CD14-positive monocyte (primary cell): ENCODE measurements around the gene EVX2. TPM values are rescaled to one million over a fixed set of nuclear protein-coding genes. Genes with fewer than 3 reads are reported as not detected.

Experiments used
- DNase-seq, 3 donors: peaks; one replicate each; pipeline ENCODE4 v3.0.0-alpha.2; 2011 to 2022
- H2AFZ ChIP-seq: 2 replicates; pipeline ENCODE4 v1.6.0; 2012; ENCODE audit warnings: mild to moderate bottlenecking, low read depth, low read length, inconsistent platforms; ENCODE audit not compliant: insufficient read depth, poor library complexity, severe bottlenecking
- H3K27ac ChIP-seq, 2 donors: 1 replicate in 1 of 2; 2 replicates in 1 of 2; pipeline ENCODE4 v1.5.1; 2012 to 2013; ENCODE audit warnings: low read length in 2 of 2, control low read depth in 1 of 2, inconsistent platforms in 1 of 2, low read depth in 1 of 2, mild to moderate bottlenecking in 1 of 2
- H3K27me3 ChIP-seq, 2 donors: one replicate each; pipeline versions ENCODE4 v1.6.0 to v1.6.1; 2011 to 2013; ENCODE audit warnings: low read length in 2 of 2; ENCODE audit not compliant: control insufficient read depth in 2 of 2, insufficient read depth in 2 of 2
- H3K36me3 ChIP-seq, 2 donors: replicated peaks in 1 of 2; 1 replicate in 1 of 2; 2 replicates in 1 of 2; pipeline versions ENCODE4 v1.5.1 to v1.6.1; 2012 to 2013; ENCODE audit warnings: low read length in 2 of 2, control low read depth in 1 of 2, inconsistent platforms in 1 of 2, mild to moderate bottlenecking in 1 of 2; ENCODE audit not compliant: insufficient read depth in 2 of 2, control insufficient read depth in 1 of 2
- H3K4me1 ChIP-seq, 2 donors: 1 replicate in 1 of 2; 2 replicates in 1 of 2; pipeline versions ENCODE4 v1.5.1 to v1.6.1; 2012 to 2013; ENCODE audit warnings: low read length in 2 of 2, control low read depth in 1 of 2, inconsistent platforms in 1 of 2, mild to moderate bottlenecking in 1 of 2, moderate library complexity in 1 of 2; ENCODE audit not compliant: insufficient read depth in 2 of 2, control insufficient read depth in 1 of 2
- H3K4me2 ChIP-seq: replicated peaks from 2 replicates; pipeline ENCODE3; 2012; ENCODE audit warnings: low read length, moderate library complexity, mild to moderate bottlenecking; ENCODE audit not compliant: poor library complexity, severe bottlenecking; ENCODE audit errors: extremely low read depth
- H3K4me3 ChIP-seq, 3 experiments: fragments of 200-600 bp in 1 of 3; sonication (generic) in 1 of 3; replicated peaks in 1 of 3; 1 replicate in 2 of 3; 2 replicates in 1 of 3; pipeline ENCODE4 v1.5.1; 2011 to 2013; ENCODE audit warnings: low read length in 3 of 3, mild to moderate bottlenecking in 3 of 3, control low read depth in 2 of 3, low read depth in 2 of 3, inconsistent platforms in 1 of 3, moderate library complexity in 1 of 3
- H3K79me2 ChIP-seq: 2 replicates; pipeline ENCODE4 v1.6.0; 2012; ENCODE audit warnings: mild to moderate bottlenecking, control low read depth, inconsistent platforms, low read length, moderate library complexity; ENCODE audit not compliant: insufficient read depth
- H3K9ac ChIP-seq: 2 replicates; pipeline ENCODE4 v1.6.0; 2017; ENCODE audit warnings: low read length, mild to moderate bottlenecking; ENCODE audit not compliant: insufficient read depth, poor library complexity, severe bottlenecking
- H3K9me3 ChIP-seq, 2 donors: replicated peaks in 1 of 2; 1 replicate in 1 of 2; 2 replicates in 1 of 2; pipeline versions ENCODE4 v1.5.1 to v1.6.1; 2012 to 2013; ENCODE audit warnings: low read length in 2 of 2, control low read depth in 1 of 2; ENCODE audit not compliant: control insufficient read depth in 1 of 2, insufficient read depth in 1 of 2
- H4K20me1 ChIP-seq: 2 replicates; pipeline ENCODE4 v1.6.0; 2012; ENCODE audit warnings: mild to moderate bottlenecking, low read length, control low read depth, moderate library complexity; ENCODE audit not compliant: insufficient read depth
- H3K27ac Mint-ChIP-seq, 7 donors: one replicate each; pipeline ENCODE4 v1.8.0; 2020; ENCODE audit warnings: mild to moderate bottlenecking in 7 of 7, mixed read lengths in 7 of 7, moderate library complexity in 6 of 7, inconsistent platforms in 2 of 7
- H3K27me3 Mint-ChIP-seq, 3 donors: one replicate each; pipeline ENCODE4 v1.8.0; 2021 to 2022; ENCODE audit warnings: low read depth in 3 of 3, mild to moderate bottlenecking in 3 of 3, mixed read lengths in 3 of 3, moderate library complexity in 3 of 3, inconsistent platforms in 1 of 3
- H3K36me3 Mint-ChIP-seq, 2 donors: one replicate each; pipeline ENCODE4 v1.8.0; 2020; ENCODE audit warnings: mixed read lengths in 2 of 2, inconsistent platforms in 1 of 2, mild to moderate bottlenecking in 1 of 2
- H3K4me1 Mint-ChIP-seq: one replicate; pipeline ENCODE4 v1.8.0; 2020; ENCODE audit warnings: mild to moderate bottlenecking, mixed read lengths
- H3K4me3 Mint-ChIP-seq, 2 donors: one replicate each; pipeline ENCODE4 v1.8.0; 2020; ENCODE audit warnings: mild to moderate bottlenecking in 2 of 2, mixed read lengths in 2 of 2, moderate library complexity in 1 of 2
- H3K9me3 Mint-ChIP-seq, 7 donors: one replicate each; pipeline ENCODE4 v1.8.0; 2020 to 2022; ENCODE audit warnings: mixed read lengths in 7 of 7, mild to moderate bottlenecking in 6 of 7, moderate library complexity in 6 of 7, inconsistent platforms in 2 of 7
- CTCF ChIP-seq: fragments of 200-600 bp; IDR thresholded peaks from one replicate; pipeline ENCODE4 v1.8.0; 2022; ENCODE audit warnings: antibody characterized with exemption, mild to moderate bottlenecking
- WGBS: methylation state at CpG from one replicate; pipeline ENCODE4 v1.1.5; 2013; ENCODE audit warnings: missing lambda C conversion rate; ENCODE audit not compliant: insufficient coverage; 5-methylcytosine and 5-hydroxymethylcytosine counted together
- intact Hi-C, 2 donors: fragments of 100-400 bp; cut with micrococcal nuclease; formaldehyde crosslinking; loops; one replicate each; pipeline versions ENCODE4 v1.15.0 to v1.15.1; 2023
- polyA plus RNA-seq, 3 donors: library from polyadenylated mRNA; depleted of rRNA in 1 of 3; unstranded in 2 of 3; stranded (reverse) in 1 of 3; fragments of 300-500 nt in 2 of 3; fragments of >200 nt in 1 of 3; fragmentation: Illumina TruSeq in 2 of 3; gene quantifications; 1 replicate in 2 of 3; 2 replicates in 1 of 3; pipeline ENCODE4 v1.2.3, GENCODE V29; 2012 to 2021

The EVX2 gene
- polyA plus RNA-seq, 3 donors, result not detected

- H3K9me3 ChIP-seq, result peaks cover 0 to 76% of the 10 kb centered on the region in 2 donors
- 0% methylated on average over 3 of the region's 5 CpGs for WGBS
- H3K4me3 ChIP-seq, result no peak overlapping the region
- no peak overlapping the region for H3K27ac ChIP-seq
- no peaks in the 10 kb centered on the region for H4K20me1 ChIP-seq
- DNase-seq, result no peak
- H3K27me3 ChIP-seq, result peaks cover 89 to 94% of the 10 kb centered on the region in 2 donors
- peaks cover 18 to 28% of the 10 kb centered on the region in 2 donors for H3K4me1 ChIP-seq
- no peak for TF ChIP-seq CTCF
- H3K27ac Mint-ChIP-seq, result no peak overlapping the region
- peaks cover 35% of the 10 kb centered on the region for H3K4me1 Mint-ChIP-seq
- H3K36me3 ChIP-seq, result no peaks in the 10 kb centered on the region
- peak overlapping the region in 1 of 2 donors; percentile 54 for H3K4me3 Mint-ChIP-seq
- no peak overlapping the region for H3K4me2 ChIP-seq
- H3K79me2 ChIP-seq, result no peaks in the 10 kb centered on the region
- intact Hi-C loops, result loop anchor here (5.0 to 10.0 kb wide), 4 partner anchors 411 to 1761 kb away; partner anchors contain the start of gene SP9 (in 1 of the 2)
- H3K9ac ChIP-seq, result no peak overlapping the region
- peaks cover 0 to 47% (median 31%) of the 10 kb centered on the region in 7 donors for H3K9me3 Mint-ChIP-seq
- peaks cover 0 to 4% of the 10 kb centered on the region in 2 donors for H3K36me3 Mint-ChIP-seq
- peaks cover 90 to 97% (median 94%) of the 10 kb centered on the region in 3 donors for H3K27me3 Mint-ChIP-seq
- H2AFZ ChIP-seq, result no peak overlapping the region
These were observed 11.7 kb upstream of the EVX2 start for GRCh38 chr2:176095421-176095820.

- Histone ChIP-seq H3K9me3 (peaks cover 0 to 75% of the 10 kb centered on the region in 2 donors), H3K79me2 (no peaks in the 10 kb centered on the region), H3K27me3 (peaks cover 93 to 94% of the 10 kb centered on the region in 2 donors), H3K4me3 (no peak overlapping the region), H3K4me1 (peaks cover 18 to 28% of the 10 kb centered on the region in 2 donors), H3K36me3 (no peaks in the 10 kb centered on the region), H3K27ac (no peak overlapping the region), H2AFZ (no peak overlapping the region), H3K4me2 (no peak overlapping the region), H4K20me1 (no peaks in the 10 kb centered on the region), H3K9ac (no peak overlapping the region)
- WGBS, result 5% methylated on average over 5 of the region's 12 CpGs
- Mint-ChIP-seq H3K27me3 (peaks cover 92 to 97% (median 95%) of the 10 kb centered on the region in 3 donors), H3K4me3 (peak overlapping the region in 1 of 2 donors; percentile 67), H3K4me1 (peaks cover 33% of the 10 kb centered on the region), H3K27ac (no peak overlapping the region), H3K9me3 (peaks cover 0 to 40% (median 27%) of the 10 kb centered on the region in 7 donors), H3K36me3 (peaks cover 0 to 8% of the 10 kb centered on the region in 2 donors)
- DNase-seq, result no peak
- no peak for TF ChIP-seq CTCF
- intact Hi-C loops, result loop anchor here (10.0 kb wide), 2 partner anchors 410 to 1760 kb away; partner anchors contain the start of gene SP9 (in 1 of the 2)
These were observed 10.6 kb upstream of the EVX2 start for GRCh38 chr2:176094349-176094748.
